Loucy (cell line): ENCODE measurements around the gene PBOV1.

ENCODE experiments used
- EZH2phosphoT487 ChIP-seq: fragments of 200-600 bp; IDR thresholded peaks from 2 replicates; pipeline ENCODE4 v1.6.1; 2018; ENCODE audit warnings: antibody characterized with exemption, mild to moderate bottlenecking, moderate library complexity, borderline replicate concordance
- TF ChIP-seq, protein P1 (sequence below): fragments of 200-600 bp; sonication (generic); conservative IDR thresholded peaks from 2 replicates; pipeline ENCODE4 v1.5.1; 2014; ENCODE audit warnings: mild to moderate bottlenecking, antibody characterized with exemption, low read length

DNA sequence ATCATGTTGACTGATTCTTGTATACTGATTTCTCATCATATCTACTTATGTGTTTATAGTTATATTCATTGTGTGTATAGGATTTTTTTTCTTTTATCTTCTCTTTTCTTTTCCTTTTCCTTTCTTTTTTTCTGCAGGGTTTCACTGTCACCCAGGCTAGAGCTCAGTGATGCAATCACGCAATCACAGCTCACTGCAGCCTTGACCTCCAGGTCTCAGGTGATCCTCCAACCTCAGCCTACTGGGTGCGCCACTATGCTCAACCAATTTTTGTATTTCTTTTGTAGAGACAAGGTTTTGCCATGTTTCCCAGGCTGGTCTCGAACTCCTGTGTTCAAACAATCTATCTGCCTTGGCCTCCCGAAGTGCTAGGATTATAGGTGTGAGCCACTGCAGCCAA, 1.6 kb upstream of the PBOV1 start:
- TF ChIP-seq, protein P1, sequence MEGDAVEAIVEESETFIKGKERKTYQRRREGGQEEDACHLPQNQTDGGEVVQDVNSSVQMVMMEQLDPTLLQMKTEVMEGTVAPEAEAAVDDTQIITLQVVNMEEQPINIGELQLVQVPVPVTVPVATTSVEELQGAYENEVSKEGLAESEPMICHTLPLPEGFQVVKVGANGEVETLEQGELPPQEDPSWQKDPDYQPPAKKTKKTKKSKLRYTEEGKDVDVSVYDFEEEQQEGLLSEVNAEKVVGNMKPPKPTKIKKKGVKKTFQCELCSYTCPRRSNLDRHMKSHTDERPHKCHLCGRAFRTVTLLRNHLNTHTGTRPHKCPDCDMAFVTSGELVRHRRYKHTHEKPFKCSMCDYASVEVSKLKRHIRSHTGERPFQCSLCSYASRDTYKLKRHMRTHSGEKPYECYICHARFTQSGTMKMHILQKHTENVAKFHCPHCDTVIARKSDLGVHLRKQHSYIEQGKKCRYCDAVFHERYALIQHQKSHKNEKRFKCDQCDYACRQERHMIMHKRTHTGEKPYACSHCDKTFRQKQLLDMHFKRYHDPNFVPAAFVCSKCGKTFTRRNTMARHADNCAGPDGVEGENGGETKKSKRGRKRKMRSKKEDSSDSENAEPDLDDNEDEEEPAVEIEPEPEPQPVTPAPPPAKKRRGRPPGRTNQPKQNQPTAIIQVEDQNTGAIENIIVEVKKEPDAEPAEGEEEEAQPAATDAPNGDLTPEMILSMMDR = no peak
- TF ChIP-seq EZH2phosphoT487 = no peak
